Osteocyte (in vitro differentiated cells): ENCODE results near the gene MIXL1. TPM values are rescaled to one million over a fixed set of nuclear protein-coding genes. Genes with fewer than 3 reads are reported as not detected.

Experiments used
- DNase-seq: peaks from one replicate; pipeline ENCODE4 v3.0.0; 2021; ENCODE audit warnings: mixed read lengths; ENCODE audit not compliant: unreplicated experiment; ENCODE audit errors: extremely low spot score
- H3K27ac Mint-ChIP-seq: one replicate; pipeline ENCODE4 v1.8.0; 2021; ENCODE audit warnings: mild to moderate bottlenecking, mixed read lengths; ENCODE audit not compliant: unreplicated experiment
- H3K27me3 Mint-ChIP-seq: one replicate; pipeline ENCODE4 v1.8.0; 2021; ENCODE audit warnings: mixed read lengths; ENCODE audit not compliant: unreplicated experiment
- H3K36me3 Mint-ChIP-seq: one replicate; pipeline ENCODE4 v1.8.0; 2021; ENCODE audit warnings: mixed read lengths; ENCODE audit not compliant: unreplicated experiment
- H3K4me1 Mint-ChIP-seq: one replicate; pipeline ENCODE4 v1.8.0; 2021; ENCODE audit warnings: mixed read lengths; ENCODE audit not compliant: unreplicated experiment
- H3K4me3 Mint-ChIP-seq: one replicate; pipeline ENCODE4 v1.8.0; 2021; ENCODE audit warnings: mild to moderate bottlenecking, moderate library complexity, mixed read lengths; ENCODE audit not compliant: unreplicated experiment
- H3K9me3 Mint-ChIP-seq: one replicate; pipeline ENCODE4 v1.8.0; 2021; ENCODE audit warnings: mixed read lengths; ENCODE audit not compliant: unreplicated experiment
- CTCF ChIP-seq: fragments of 200-600 bp; sonication (generic); IDR thresholded peaks from 2 replicates; pipeline ENCODE4 v1.5.0; 2021; ENCODE audit warnings: antibody characterized with exemption, mild to moderate bottlenecking, moderate library complexity
- total RNA-seq: library from RNA; stranded (reverse); gene quantifications from 2 replicates; pipeline ENCODE4 v1.2.1, GENCODE V29; 2021

The MIXL1 gene
- total RNA-seq, 1 donor from 2014 or later, result not detected

- Mint-ChIP-seq H3K27ac (no peak overlapping the region), H3K27me3 (no peaks in the 10 kb centered on the region), H3K36me3 (peaks cover 6% of the 10 kb centered on the region), H3K9me3 (no peaks in the 10 kb centered on the region), H3K4me3 (no peak overlapping the region), H3K4me1 (no peaks in the 10 kb centered on the region)
- no peak for DNase-seq
- no peak for TF ChIP-seq CTCF
These were observed 52.7 kb downstream of the MIXL1 start for GRCh38 chr1:226276077-226276682.

Other genes with a start within 250 kb of the MIXL1 start
- gene SDE2, start 224.3 kb upstream of the MIXL1 start, total RNA-seq, result 20.0 and 20.7 TPM in 2 replicates
- 505 and 524 TPM in 2 replicates for gene H3-3A, start 160.9 kb upstream of the MIXL1 start, total RNA-seq
- 48.0 and 48.5 TPM in 2 replicates for gene ACBD3, start 36.9 kb upstream of the MIXL1 start, total RNA-seq
- 2.7 and 4.2 TPM in 2 replicates for gene LIN9, start 85.5 kb downstream of the MIXL1 start, total RNA-seq
- gene PARP1, start 184.4 kb downstream of the MIXL1 start, total RNA-seq, result 84.5 and 86.3 TPM in 2 replicates